GM21360 (cell line): ENCODE data around the gene TMPRSS4.
"Not testable (repeated sequence)": the region's sequence is repeated elsewhere in the genome, so short reads cannot be mapped to it uniquely, and the experiment has no call there.

Experiments
- ATAC-seq: cut with Tn5 transposase; IDR thresholded peaks from one replicate; pipeline ENCODE4 v1.9.1; 2021; ENCODE audit warnings: mild to moderate bottlenecking, moderate library complexity; ENCODE audit not compliant: unreplicated experiment

TMPRSS4 gene

DNA sequence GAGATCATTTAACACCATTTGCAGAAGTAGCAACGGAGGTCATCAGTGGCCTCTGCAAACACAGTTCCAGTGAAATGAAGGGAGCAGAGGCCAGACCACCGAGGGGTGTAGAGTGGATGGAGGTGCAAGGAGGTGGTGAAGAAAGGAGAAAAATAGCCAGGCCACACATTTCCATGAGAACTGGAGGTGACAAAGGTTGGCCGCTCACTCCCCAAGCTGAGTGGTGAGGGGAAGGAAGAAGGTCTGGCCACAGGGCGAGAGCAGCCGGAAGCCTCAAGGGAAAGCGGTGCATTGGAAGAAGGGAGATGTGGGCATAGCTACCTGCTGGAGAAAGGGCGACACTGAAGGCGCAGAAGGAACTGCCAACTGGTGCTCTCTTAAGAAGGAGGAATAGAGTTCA is 20.1 kb upstream of the TMPRSS4 start:
- no peak for ATAC-seq

DNA sequence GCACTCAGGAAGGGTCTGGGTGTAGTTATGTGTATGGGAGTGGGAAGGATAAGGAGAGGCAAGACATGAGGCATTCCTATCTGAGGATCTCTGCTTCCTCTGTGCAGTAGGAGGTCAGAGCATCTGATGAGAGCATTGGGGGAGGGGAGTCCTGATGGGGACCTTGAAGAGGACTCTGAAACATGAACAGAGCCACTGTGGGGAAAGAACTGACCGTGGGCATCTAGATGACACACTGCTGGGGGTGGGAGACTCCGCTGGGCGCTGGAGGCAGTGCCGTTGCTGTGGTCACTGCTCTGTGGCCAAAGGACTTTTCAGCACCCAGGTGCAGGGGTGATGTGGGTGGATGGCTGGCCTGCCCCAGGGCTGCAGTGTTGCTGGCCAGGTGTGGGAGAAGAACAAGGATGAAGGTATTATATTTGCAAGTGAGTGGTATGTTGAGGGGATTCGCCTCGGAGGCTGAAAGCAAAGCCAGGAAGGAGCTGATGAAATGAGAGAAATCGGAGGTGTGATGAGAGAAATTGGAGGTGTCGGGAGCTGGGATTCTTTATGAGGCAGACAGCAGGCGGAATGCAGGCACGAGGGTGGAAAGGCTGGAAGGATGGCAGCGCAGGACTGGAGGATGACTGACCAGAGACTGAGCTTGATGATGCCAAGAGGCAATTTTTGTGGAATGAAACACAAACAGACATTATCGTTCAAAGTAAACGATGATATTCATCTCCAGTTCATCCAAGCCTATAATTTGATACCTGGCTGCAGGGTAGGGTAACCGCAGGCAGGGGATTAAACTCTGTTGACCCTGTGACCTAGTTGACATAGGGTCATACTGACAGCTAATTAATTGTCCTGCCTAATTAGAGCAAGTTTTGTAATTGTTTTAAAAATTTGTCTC is 19.4 kb upstream of the TMPRSS4 start:
- ATAC-seq: no peak

- ATAC-seq: no peak
Measured at GRCh38 chr11:118058311-118059245, 18.3 kb upstream of the TMPRSS4 start.

DNA sequence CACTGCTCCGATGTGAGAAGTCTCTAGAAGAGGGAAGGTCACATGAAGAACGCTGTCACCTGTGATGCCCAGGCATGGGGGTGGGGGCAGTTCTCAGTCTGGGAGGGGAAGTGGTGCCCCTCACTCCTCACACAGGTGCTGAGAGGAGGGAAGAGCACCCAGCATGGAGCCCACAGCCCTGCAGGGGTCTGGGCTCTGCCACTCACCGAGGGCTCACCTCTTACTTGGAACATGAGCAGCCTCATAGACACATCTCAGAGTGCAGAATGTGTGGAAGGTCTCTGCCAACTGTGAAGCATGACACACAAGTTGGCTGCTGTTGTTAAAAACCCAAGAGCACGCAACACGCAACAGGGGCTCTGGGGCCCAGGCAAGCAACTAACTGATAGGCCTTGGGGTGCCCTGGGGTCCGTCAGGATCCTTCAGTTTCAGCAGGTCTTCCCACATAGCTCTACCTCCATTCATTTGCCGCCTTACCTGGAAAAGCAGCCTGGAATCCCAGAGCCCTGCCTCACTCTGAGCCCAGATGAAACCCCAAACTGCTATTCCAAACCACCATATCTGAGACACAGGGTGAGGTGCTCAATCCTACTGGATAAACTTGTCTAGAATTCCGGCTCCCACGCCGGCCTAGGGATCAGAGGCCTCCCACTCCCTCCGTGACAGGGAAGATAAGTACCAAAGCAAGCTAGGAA is 17.5 kb upstream of the TMPRSS4 start:
- no peak for ATAC-seq

GRCh38 chr11:118060081-118060661 is 16.7 kb upstream of the TMPRSS4 start:
- no peak for ATAC-seq

DNA sequence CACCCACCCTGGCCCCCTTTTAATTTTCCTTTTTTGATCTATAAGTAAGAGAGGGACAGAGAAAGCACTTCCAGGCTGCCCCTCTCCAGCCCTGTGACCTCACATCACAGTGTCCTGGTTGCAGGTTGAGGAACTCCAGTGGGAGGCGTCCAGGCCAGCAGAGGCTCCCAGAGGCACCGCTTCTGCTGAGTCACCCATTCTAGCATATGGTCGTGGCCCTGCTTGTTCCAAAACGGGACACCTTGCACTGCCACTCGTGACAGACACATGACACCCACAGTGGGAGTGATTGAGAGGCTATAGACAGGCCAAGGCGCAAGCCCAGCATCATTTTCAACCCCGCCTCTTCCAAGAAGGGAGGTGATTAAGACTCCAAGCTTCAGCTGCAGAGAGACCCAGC is 16.0 kb upstream of the TMPRSS4 start:
- ATAC-seq: no peak

GRCh38 chr11:118061586-118062125 is 15.2 kb upstream of the TMPRSS4 start:
- ATAC-seq: no peak

GRCh38 chr11:118062181-118062580 is 14.7 kb upstream of the TMPRSS4 start:
- ATAC-seq: not testable (repeated sequence)

GRCh38 chr11:118062631-118063030 is 14.2 kb upstream of the TMPRSS4 start:
- ATAC-seq: not testable (repeated sequence)

DNA sequence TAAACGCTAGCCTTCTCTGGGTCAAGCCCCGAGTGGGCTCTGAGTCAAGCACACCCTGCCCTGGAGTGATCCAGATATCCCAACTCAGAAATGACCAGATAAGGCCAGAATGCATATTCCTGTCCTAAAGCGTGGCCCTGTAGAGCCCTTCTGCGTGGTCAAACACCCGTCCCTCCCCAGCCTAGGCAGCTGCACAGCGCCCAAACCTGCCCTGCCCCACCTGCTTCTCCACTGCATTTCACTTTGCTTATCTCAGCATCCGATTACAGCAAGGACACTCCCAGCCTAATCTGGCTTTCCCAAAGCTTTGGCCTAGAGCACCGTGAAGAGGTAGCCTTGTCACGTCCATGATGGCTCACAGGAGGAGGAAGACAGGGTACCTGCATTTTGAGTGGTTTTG is 11.9 kb upstream of the TMPRSS4 start:
- no peak for ATAC-seq

GRCh38 chr11:118065384-118065783 is 11.5 kb upstream of the TMPRSS4 start:
- no peak for ATAC-seq

- no peak for ATAC-seq
Measured at GRCh38 chr11:118067006-118067405, 9.9 kb upstream of the TMPRSS4 start.

DNA sequence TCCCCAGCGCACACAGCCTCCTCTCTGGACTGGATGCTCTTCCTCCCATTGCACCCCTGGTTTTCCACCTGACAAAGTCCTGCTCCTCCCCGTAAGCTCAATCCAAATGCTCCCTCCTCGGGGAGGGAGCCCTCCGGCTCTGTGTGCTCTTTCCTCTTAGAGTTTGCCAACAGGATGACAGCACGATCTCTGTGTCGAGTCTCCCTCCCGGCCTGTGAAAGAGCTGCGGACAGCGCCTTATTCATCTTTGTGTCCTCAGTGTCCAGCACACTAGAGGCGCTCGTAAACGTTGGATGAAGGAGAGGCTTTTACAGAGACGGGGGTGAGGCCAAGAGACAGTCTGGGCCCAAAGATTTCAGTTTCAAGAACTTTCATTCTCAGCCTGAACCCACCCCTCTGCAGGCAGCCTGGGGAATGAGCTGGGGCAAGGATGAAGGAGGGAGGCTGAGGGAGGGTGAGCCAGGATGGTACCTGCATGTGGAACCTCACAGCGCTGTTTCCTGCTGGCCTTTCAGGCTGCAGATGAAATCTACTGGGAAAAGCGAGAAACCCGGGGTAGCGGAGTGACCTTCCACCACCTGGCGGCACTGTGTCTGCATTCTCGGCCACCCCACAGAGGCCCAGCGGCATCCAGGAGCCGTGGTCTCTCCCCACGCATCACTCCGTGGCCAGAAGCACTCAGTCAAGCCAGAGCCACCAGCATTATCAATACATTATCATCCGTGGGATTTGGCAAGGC is 8.5 kb upstream of the TMPRSS4 start:
- no peak for ATAC-seq

DNA sequence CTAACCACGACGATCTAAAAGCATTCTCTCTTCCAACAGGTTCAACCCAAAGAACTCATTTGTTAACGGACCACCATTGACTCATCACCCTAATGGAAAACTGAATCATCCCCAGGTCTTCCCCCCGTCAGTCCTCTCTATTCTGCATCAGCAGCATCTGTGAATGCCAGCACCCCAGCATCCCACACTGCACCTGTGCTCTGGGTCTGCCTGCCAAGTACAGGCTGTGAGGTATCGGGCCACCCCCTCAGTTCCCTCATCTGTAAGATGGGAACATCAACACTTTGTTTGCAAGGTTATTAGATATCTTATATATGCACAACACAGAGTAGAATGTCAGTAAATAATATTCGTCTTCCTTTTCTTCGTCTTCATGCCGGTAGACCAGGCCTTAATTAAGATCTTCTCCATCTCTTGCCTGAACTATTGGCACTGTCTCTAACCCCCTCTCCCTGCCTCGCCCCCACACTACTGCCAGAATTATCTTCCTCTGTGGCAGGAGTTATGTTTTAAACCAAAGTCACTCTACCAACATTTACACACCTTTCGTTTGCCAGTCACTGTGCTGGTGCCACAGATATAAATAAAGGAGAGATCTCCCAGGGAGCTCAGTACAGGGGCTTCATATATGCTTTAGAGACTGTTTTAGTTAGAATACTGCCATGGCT is 7.8 kb upstream of the TMPRSS4 start:
- no peak for ATAC-seq

GRCh38 chr11:118071416-118072030 is 5.4 kb upstream of the TMPRSS4 start:
- ATAC-seq: no peak

DNA sequence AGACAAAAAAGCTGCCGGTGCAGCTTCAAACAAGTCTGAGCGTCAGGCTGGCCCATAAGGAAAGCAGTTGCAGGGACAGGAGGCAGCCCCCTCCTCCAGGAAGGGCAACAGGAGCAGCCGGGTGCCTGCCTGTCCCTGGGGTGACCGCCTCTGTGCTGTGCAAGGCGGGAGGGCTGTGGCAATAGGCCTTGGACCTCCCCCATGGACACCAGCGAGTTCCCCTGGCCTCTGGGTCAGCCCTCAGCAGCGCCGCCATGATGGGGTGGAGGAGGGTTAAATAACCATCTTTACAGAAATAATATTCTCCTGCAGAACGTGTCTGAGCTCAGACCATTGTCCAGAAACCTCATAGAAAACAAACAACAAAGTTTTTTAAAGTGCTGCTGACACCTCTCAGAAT is 3.3 kb upstream of the TMPRSS4 start:
- no peak for ATAC-seq

DNA sequence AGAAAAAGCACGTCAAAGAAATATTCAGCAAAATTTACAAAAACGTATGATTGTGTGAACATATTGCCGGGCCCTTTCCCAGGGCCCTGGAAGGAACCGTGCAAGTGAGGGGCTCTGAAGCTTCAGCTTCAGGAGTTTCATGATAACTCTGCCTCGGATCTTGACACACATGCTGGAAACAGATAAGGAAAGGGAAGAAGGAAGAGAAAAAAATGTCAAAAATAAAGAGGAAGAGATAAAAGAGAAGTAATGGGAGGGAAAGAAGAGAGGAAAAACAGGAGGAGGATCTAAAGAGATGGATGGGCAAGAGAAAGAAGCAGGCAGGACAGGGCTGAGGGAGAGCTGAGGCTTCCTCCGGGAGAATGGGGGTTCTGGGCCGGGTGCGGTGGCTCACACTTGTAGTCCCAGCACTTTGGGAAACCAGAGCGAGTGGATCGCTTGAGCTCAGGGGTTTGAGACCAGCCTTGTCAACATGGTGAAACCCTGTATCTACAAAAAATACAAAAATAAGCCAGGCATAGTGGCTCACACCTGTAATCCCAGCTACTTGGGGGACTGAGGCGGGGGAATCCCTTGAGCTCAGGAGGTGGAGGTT is 2.7 kb upstream of the TMPRSS4 start:
- no peak for ATAC-seq

DNA sequence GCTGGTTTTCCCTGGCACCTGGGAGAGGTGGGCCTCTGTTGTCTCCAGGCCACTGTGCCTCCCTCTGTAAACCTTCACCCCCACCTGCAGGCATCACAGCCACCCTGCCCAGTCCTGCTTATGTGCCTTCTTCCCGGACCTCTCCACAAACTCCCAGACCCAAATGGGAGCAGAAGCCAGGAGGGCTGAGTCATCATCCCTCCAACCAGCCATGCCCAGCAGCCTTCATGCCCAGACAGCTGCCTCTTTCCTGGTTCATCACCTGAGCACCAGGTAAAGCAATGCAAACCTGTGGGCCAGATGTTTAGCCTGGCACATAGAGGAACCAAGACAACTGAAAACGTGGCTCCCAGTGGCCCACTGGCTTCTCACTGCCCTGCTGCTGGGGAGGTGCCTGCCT is 2.1 kb upstream of the TMPRSS4 start:
- no peak for ATAC-seq
